Loucy (cell line): ENCODE data around the gene PLTP.

Source experiments
- H2AFZ ChIP-seq: fragments of 200-600 bp; sonication (generic); 2 replicates; pipeline ENCODE4 v1.6.0; 2016; ENCODE audit warnings: antibody characterized with exemption, mild to moderate bottlenecking, low read length, moderate library complexity
- H3F3A ChIP-seq: fragments of 200-600 bp; 2 replicates; pipeline ENCODE4 v1.6.0; 2016; ENCODE audit warnings: antibody characterized with exemption, low read depth, mild to moderate bottlenecking
- H3K27me3 ChIP-seq: fragments of 200-600 bp; sonication (generic); 2 replicates; pipeline ENCODE4 v1.6.1; 2014; ENCODE audit warnings: low read length, mild to moderate bottlenecking; ENCODE audit not compliant: insufficient read depth, poor library complexity, severe bottlenecking
- H3K36me3 ChIP-seq: fragments of 200-600 bp; sonication (generic); 2 replicates; pipeline ENCODE4 v1.6.1; 2016; ENCODE audit warnings: low read length; ENCODE audit not compliant: insufficient read depth
- H3K4me1 ChIP-seq: fragments of 200-600 bp; sonication (generic); 2 replicates; pipeline ENCODE4 v1.5.1; 2014; ENCODE audit warnings: low read length, mild to moderate bottlenecking; ENCODE audit not compliant: insufficient read depth, poor library complexity, severe bottlenecking
- H3K4me2 ChIP-seq: fragments of 200-600 bp; sonication (generic); 2 replicates; pipeline ENCODE4 v1.6.0; 2014; ENCODE audit warnings: antibody characterized with exemption, low read length, low read depth, mild to moderate bottlenecking; ENCODE audit not compliant: poor library complexity, severe bottlenecking
- H3K4me3 ChIP-seq: fragments of 200-600 bp; sonication (generic); 2 replicates; pipeline ENCODE4 v1.5.1; 2014; ENCODE audit warnings: low read length, mild to moderate bottlenecking, mixed read lengths; ENCODE audit not compliant: poor library complexity, severe bottlenecking
- H3K79me2 ChIP-seq: fragments of 200-600 bp; sonication (generic); 2 replicates; pipeline ENCODE4 v1.6.1; 2014; ENCODE audit warnings: low read length; ENCODE audit not compliant: insufficient read depth
- H3K9ac ChIP-seq: fragments of 200-600 bp; sonication (generic); 2 replicates; pipeline ENCODE4 v1.6.0; 2014; ENCODE audit warnings: mild to moderate bottlenecking, low read depth, low read length, moderate library complexity; ENCODE audit not compliant: poor library complexity, severe bottlenecking
- H3K9me2 ChIP-seq: fragments of 200-600 bp; sonication (generic); replicated peaks from 2 replicates; pipeline ENCODE4 v1.6.1; 2016; ENCODE audit warnings: low read depth, low read length, mixed read lengths
- H3K9me3 ChIP-seq: fragments of 200-600 bp; sonication (generic); 2 replicates; pipeline ENCODE4 v1.6.1; 2014; ENCODE audit warnings: mild to moderate bottlenecking, antibody characterized with exemption, low read length, low read depth; ENCODE audit not compliant: insufficient read depth
- H4K20me1 ChIP-seq: fragments of 200-600 bp; sonication (generic); 2 replicates; pipeline ENCODE4 v1.6.0; 2014; ENCODE audit warnings: antibody characterized with exemption, low read length, mild to moderate bottlenecking; ENCODE audit not compliant: insufficient read depth, poor library complexity, severe bottlenecking
- EZH2phosphoT487 ChIP-seq: fragments of 200-600 bp; IDR thresholded peaks from 2 replicates; pipeline ENCODE4 v1.6.1; 2018; ENCODE audit warnings: antibody characterized with exemption, mild to moderate bottlenecking, moderate library complexity, borderline replicate concordance
- TF ChIP-seq, protein P1 (sequence below): fragments of 200-600 bp; sonication (generic); conservative IDR thresholded peaks from 2 replicates; pipeline ENCODE4 v1.5.1; 2014; ENCODE audit warnings: mild to moderate bottlenecking, antibody characterized with exemption, low read length

PLTP gene

DNA sequence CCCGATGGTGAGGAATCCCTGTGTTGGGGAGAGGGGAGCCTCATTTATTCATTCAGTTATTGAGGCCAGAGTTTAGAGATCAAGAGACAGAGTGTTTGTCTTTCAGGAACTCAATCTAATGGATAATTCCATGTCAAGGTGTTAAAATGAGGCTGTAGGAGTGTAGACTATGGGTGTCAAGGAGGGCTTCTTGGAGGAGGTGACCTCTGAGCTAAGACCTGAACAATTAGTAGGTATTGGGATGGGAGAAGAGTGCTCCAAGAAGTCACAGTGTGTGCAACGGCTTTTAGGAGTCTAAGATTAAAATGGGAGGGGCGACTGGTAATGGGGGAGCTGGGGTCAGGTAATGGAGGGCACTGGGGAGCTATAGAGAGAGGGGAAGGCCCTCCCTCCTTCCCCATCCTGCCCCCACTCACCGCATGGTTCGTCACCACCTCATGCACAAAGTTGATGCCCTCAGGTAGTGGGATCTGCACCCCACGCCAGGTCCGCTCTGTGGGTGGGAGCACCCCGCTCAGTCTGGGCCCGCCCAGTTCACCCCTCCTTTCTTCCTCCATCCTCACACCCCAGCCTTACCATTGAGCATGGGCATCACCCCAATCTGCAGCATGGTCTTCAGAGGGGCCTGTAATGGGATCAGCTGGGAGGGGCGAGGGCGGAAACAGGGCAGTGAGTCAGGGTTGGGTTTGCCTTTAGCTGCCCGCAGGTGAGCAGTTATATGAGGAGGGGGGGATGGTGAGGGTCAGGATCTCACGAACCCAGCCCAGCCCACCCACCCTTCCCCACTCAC is 12.7 kb downstream of the PLTP start:
- no peak overlapping the region for H3K9ac ChIP-seq
- H3K4me3 ChIP-seq: no peak overlapping the region
- no peaks in the 10 kb centered on the region for H3K9me3 ChIP-seq
- H3K36me3 ChIP-seq: no peaks in the 10 kb centered on the region
- H3K9me2 ChIP-seq: no peaks in the 10 kb centered on the region
- H3K4me2 ChIP-seq: no peak overlapping the region
- no peaks in the 10 kb centered on the region for H4K20me1 ChIP-seq
- TF ChIP-seq EZH2phosphoT487: no peak
- TF ChIP-seq, protein P1, sequence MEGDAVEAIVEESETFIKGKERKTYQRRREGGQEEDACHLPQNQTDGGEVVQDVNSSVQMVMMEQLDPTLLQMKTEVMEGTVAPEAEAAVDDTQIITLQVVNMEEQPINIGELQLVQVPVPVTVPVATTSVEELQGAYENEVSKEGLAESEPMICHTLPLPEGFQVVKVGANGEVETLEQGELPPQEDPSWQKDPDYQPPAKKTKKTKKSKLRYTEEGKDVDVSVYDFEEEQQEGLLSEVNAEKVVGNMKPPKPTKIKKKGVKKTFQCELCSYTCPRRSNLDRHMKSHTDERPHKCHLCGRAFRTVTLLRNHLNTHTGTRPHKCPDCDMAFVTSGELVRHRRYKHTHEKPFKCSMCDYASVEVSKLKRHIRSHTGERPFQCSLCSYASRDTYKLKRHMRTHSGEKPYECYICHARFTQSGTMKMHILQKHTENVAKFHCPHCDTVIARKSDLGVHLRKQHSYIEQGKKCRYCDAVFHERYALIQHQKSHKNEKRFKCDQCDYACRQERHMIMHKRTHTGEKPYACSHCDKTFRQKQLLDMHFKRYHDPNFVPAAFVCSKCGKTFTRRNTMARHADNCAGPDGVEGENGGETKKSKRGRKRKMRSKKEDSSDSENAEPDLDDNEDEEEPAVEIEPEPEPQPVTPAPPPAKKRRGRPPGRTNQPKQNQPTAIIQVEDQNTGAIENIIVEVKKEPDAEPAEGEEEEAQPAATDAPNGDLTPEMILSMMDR: no peak
- H3K27me3 ChIP-seq: no peaks in the 10 kb centered on the region
- no peaks in the 10 kb centered on the region for H3K4me1 ChIP-seq
- H3F3A ChIP-seq: no peaks in the 10 kb centered on the region
- no peaks in the 10 kb centered on the region for H3K79me2 ChIP-seq
- H2AFZ ChIP-seq: no peak overlapping the region

DNA sequence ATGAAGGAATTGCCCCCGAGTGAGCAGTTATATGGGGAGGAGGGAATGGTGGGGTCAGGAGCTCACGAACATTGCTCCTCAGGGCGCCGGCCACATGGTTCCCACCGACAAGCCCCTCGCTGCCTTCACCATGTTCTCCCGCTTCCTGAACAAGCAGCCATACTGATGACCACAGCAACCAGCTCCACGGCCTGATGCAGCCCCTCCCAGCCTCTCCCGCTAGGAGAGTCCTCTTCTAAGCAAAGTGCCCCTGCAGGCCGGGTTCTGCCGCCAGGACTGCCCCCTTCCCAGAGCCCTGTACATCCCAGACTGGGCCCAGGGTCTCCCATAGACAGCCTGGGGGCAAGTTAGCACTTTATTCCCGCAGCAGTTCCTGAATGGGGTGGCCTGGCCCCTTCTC is 13.7 kb downstream of the PLTP start:
- Histone ChIP-seq H3K4me2 (no peak overlapping the region), H2AFZ (no peak overlapping the region), H3K4me1 (no peaks in the 10 kb centered on the region), H3K9me2 (no peaks in the 10 kb centered on the region), H3K79me2 (no peaks in the 10 kb centered on the region), H3K9me3 (no peaks in the 10 kb centered on the region), H3K4me3 (no peak overlapping the region), H4K20me1 (no peaks in the 10 kb centered on the region), H3K36me3 (no peaks in the 10 kb centered on the region), H3F3A (no peaks in the 10 kb centered on the region), H3K9ac (no peak overlapping the region), H3K27me3 (no peaks in the 10 kb centered on the region)
- TF ChIP-seq, protein P1: no peak
- no peak for TF ChIP-seq EZH2phosphoT487

DNA sequence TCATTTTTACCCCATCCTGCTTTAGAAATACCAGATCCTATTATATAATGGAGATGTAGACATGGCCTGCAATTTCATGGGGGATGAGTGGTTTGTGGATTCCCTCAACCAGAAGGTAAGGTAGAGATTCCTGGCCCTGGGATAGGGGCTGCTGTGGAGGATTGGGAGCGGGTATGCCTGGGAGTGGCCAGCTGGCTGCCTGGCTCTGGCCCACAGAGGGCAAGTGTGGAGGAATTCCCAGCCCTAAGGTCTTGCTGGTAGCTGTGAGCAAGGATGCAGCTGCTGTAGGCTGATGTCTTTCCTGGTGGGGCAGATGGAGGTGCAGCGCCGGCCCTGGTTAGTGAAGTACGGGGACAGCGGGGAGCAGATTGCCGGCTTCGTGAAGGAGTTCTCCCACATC is 14.3 kb downstream of the PLTP start:
- Histone ChIP-seq H3K27me3 (no peaks in the 10 kb centered on the region), H3K9me2 (no peaks in the 10 kb centered on the region), H2AFZ (no peak overlapping the region), H3K9ac (no peak overlapping the region), H3K9me3 (no peaks in the 10 kb centered on the region), H3K79me2 (no peaks in the 10 kb centered on the region), H3K4me2 (no peak overlapping the region), H3K36me3 (no peaks in the 10 kb centered on the region), H4K20me1 (no peaks in the 10 kb centered on the region), H3K4me3 (no peak overlapping the region), H3F3A (no peaks in the 10 kb centered on the region), H3K4me1 (peaks cover under 1% of the 10 kb centered on the region)
- no peak for TF ChIP-seq EZH2phosphoT487
- TF ChIP-seq, protein P1: no peak
